SK-N-MC (cell line): ENCODE results near the gene DCHS1.

Experiments
- DNase-seq: peaks from one replicate; pipeline ENCODE4 v3.0.0-alpha.2; 2011; ENCODE audit warnings: low read depth, low spot score
- H3K27ac ChIP-seq: fragments of 200-600 bp; sonication (generic); 2 replicates; pipeline ENCODE4 v1.5.1; 2016; ENCODE audit warnings: mixed run types
- H3K36me3 ChIP-seq: fragments of 200-600 bp; sonication (generic); 2 replicates; pipeline ENCODE4 v1.6.1; 2017; ENCODE audit warnings: antibody characterized with exemption, low read length, mixed read lengths; ENCODE audit not compliant: insufficient read depth
- H3K4me3 ChIP-seq: fragments of 200-600 bp; sonication (generic); 2 replicates; pipeline ENCODE4 v1.5.1; 2016
- H3K9ac ChIP-seq: fragments of 200-600 bp; sonication (generic); 2 replicates; pipeline ENCODE4 v1.8.0; 2017; ENCODE audit warnings: mixed run types, mixed read lengths; ENCODE audit not compliant: insufficient read length
- H3K9me3 ChIP-seq: fragments of 200-600 bp; sonication (generic); 2 replicates; pipeline ENCODE4 v1.6.1; 2017; ENCODE audit warnings: low read depth, mild to moderate bottlenecking, antibody characterized with exemption, low read length, moderate library complexity, mixed read lengths
- EZH2 ChIP-seq: fragments of 200-600 bp; sonication (generic); IDR thresholded peaks from one replicate; pipeline ENCODE4 v1.6.1; 2017; ENCODE audit warnings: antibody characterized with exemption
- FOXP2 ChIP-seq: optimal IDR thresholded peaks from 2 replicates; pipeline ENCODE3; 2011; ENCODE audit warnings: mild to moderate bottlenecking, moderate library complexity; ENCODE audit not compliant: insufficient read depth; ENCODE audit errors: extremely low read length, control extremely low read depth
- POLR2AphosphoS5 ChIP-seq: IDR thresholded peaks from 2 replicates; pipeline ENCODE4 v1.6.1; 2012; ENCODE audit warnings: mild to moderate bottlenecking, low read depth, low read length, borderline replicate concordance

DCHS1 gene

DNA sequence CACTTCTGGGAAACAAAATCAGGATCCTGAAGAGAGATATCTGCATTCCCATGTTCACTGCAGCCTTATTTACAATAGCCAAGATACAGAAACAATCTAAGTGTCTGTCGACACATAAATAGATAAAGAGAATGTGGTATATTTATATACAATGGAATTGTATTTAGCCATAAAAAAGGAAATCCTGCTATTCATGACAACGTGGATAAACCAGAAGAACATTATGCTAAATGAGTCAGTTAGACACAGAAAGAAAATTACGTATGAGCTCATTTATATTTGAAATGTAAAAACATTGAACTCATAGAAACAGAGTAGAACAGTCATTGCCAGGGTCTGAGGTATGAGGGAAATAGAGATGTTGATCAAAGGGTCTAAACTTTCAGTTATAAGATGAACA, 21.4 kb upstream of the DCHS1 start:
- H3K4me3 ChIP-seq, result no peak overlapping the region
- TF ChIP-seq EZH2 (no peak), POLR2AphosphoS5 (no peak), FOXP2 (no peak)
- DNase-seq, result no peak

DNA sequence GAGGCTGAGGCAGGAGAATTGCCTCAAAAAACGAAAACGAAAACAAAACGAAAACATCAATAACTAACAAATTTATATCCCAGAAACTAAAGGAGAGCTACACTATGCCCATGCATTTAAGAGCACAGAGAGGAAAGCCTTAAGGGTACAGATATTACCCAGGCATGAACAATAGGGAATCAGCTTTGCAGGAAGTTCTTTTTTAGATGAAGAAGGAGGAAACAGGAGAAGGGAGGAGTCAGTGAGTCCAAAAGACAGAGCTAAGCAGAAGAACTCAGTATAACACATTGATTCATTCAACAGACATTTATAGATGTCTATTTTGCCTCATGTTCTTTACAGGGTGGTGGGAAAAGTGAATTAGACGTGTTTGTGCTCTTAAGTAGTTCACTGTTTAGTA, 19.3 kb upstream of the DCHS1 start:
- Histone ChIP-seq H3K4me3 (peak overlapping the region; percentile 31), H3K9me3 (peaks cover 5% of the 10 kb centered on the region; the same call in 1 of the 2 replicates), H3K9ac (peak overlapping the region; percentile 49), H3K36me3 (peaks cover 9% of the 10 kb centered on the region), H3K27ac (peak overlapping the region; percentile 79)
- DNase-seq, result peak; percentile 34
- TF ChIP-seq POLR2AphosphoS5 (peak; percentile 26; the same call in 1 of the 2 replicates), EZH2 (no peak)

More for the DNA sequence above, 21.4 kb upstream of the DCHS1 start:
- H3K9me3 ChIP-seq, result peaks cover 5% of the 10 kb centered on the region; the same call in 1 of the 2 replicates
- H3K9ac ChIP-seq, result no peak overlapping the region
- no peak overlapping the region for H3K27ac ChIP-seq
- H3K36me3 ChIP-seq, result peaks cover 29% of the 10 kb centered on the region

DNA sequence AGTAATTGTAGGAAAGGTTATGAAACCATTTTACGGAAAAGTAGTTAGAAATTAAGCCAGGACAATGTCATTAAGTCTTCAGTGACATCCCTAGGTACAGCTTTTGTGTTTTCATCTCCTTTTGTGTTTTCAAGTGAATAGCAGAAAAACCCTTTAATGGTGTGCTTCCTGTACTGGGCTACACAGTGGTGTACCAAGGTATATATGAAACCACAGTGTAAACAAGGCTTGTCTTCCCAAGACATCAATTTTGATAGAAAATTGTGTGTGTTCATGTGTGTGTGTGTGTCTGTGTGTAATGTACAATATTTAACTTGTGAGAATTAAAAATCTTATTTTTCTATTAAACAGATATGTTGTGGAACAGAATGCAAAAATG, 18.6 kb upstream of the DCHS1 start:
- H3K4me3 ChIP-seq, result no peak overlapping the region
- peaks cover 5% of the 10 kb centered on the region; the same call in 1 of the 2 replicates for H3K9me3 ChIP-seq
- no peak overlapping the region for H3K9ac ChIP-seq
- TF ChIP-seq POLR2AphosphoS5, result no peak
- no peak for TF ChIP-seq FOXP2
- TF ChIP-seq EZH2, result no peak
- H3K27ac ChIP-seq, result peak overlapping the region; percentile 79
- no peak for DNase-seq
- peaks cover 4% of the 10 kb centered on the region; the same call in 1 of the 2 replicates for H3K36me3 ChIP-seq

DNA sequence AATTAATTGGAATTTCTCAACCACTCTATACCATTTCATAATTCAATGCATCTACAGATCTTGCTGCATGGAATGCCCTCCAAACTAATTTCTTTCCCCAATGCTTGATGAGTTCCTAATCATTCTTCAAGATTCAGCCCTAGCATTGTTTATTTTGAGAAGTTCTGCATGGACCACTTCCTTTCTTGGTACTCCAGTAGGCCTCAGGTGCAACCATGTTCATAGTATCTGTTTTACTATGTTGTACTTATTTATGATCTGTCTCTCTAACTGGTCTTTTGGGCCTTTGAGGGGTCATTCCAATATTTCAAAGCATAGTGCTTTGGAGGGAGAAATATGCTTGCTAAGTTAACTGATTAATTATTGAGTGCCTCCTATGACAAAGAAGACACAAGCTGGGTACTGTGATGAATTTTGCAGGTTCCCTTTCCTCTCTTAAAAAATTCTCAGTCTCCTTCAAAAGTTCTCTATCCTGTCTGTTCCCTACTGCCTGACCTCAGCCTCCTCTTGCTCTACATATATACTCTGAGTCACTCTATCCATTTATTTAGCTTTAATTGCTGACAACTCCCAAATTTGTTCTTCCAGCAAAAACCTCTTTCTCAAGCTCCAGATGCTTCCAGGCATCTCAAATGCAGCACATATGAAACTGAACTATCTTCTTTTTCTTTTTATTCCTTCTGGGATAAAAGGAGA, 18.1 kb upstream of the DCHS1 start:
- Histone ChIP-seq H3K27ac (peak overlapping the region; percentile 79; the same call in 1 of the 2 replicates), H3K4me3 (no peak overlapping the region), H3K9ac (no peak overlapping the region), H3K9me3 (peaks cover 5% of the 10 kb centered on the region; the same call in 1 of the 2 replicates), H3K36me3 (peaks cover 4% of the 10 kb centered on the region; the same call in 1 of the 2 replicates)
- no peak for DNase-seq
- no peak for TF ChIP-seq POLR2AphosphoS5
- no peak for TF ChIP-seq EZH2
- TF ChIP-seq FOXP2, result no peak

DNA sequence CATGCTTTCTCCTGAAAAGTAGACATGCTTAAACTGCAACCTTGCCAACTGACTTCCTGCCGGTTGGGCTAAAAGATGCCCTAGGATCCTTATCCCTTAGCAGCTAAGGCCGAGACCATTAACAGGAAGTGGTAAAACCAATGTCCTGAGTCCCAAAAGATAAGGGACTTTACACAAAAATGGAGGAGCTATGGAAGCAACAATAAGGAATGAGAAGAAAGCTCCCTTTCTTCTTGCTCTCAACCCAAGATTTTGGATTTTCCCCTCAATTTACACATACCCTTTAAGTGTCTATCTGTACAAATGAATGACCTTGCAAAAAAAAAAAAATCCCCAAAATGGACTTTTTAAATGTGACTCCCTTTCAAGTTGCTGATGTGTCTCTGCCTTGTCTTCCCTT, 16.4 kb upstream of the DCHS1 start:
- TF ChIP-seq EZH2 (no peak), FOXP2 (no peak), POLR2AphosphoS5 (no peak)
- H3K9ac ChIP-seq, result no peak overlapping the region
- H3K27ac ChIP-seq, result no peak overlapping the region
- H3K9me3 ChIP-seq, result peaks cover 5% of the 10 kb centered on the region; the same call in 1 of the 2 replicates
- H3K4me3 ChIP-seq, result no peak overlapping the region
- no peak for DNase-seq
- H3K36me3 ChIP-seq, result 0 out of 2 replicates have a peak, but pooled peaks cover 4% of the 10 kb centered on the region

DNA sequence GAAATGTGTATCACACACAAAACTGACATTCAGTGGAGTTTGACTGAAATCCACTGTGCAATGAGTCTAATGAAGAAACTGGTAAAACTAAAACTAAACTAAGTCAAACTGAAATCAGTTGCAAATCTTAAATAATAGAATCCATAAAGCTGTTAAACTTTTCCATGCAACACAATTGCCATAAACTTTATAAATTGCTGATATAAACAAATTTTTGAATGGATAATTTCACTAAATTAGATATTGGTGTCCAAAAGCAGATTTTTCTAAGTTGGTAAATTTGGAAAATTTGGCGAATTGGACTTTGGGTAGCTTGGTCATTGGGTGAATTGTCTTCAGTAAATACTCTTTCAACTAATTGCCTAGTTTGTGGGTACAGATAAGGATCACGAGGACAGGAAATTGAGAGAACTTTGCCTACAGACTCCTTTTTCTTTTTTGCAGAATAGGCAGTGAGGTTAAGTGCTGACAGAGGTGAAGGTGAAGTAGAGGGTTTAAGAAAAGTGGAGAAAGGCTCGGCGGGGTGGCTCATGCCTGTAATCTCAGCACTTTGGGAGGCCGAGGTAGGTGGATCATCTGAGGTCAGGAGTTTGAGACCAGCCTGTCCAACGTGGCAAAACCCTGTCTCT, 14.7 kb upstream of the DCHS1 start:
- no peak for DNase-seq
- TF ChIP-seq POLR2AphosphoS5 (no peak; the same call in 1 of the 2 replicates), EZH2 (no peak), FOXP2 (no peak)
- Histone ChIP-seq H3K4me3 (no peak overlapping the region), H3K9ac (no peak overlapping the region), H3K27ac (no peak overlapping the region), H3K36me3 (no peaks in the 10 kb centered on the region), H3K9me3 (no peaks in the 10 kb centered on the region)

DNA sequence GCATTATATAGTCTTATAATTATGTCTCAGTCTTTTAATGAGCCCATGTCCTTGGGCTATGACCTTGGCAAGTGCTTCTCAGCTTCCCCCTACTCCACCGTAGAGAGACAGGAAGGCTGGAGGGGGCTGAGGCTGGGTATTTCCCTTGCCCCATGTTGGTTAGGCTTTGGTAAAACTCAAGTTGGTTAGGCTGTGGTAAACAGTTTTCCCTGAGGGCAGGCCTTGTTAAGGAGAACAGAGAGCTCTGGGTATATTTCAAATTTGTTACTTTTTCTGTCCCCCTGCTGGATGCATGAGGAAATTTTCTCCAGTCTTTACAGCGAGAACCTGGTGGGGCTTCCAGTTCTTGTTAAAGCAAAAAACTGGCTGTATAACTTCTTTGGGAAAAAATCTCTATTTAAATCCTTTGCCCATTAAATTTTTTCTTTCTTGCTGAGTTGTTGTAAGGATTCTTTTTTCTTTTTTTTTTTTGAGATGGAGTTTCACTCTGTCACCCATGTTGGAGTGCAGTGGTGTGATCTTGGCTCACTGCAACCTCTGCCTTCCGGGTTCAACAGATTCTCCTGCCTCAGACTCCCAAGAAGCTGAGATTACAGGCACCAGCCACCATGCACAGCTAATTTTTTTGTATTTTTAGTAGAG, 12.2 kb upstream of the DCHS1 start:
- TF ChIP-seq POLR2AphosphoS5 (no peak), EZH2 (no peak), FOXP2 (no peak)
- no peak overlapping the region for H3K27ac ChIP-seq
- no peak overlapping the region for H3K9ac ChIP-seq

More for the DNA sequence above, 12.2 kb upstream of the DCHS1 start:
- Histone ChIP-seq H3K36me3 (no peaks in the 10 kb centered on the region), H3K9me3 (no peaks in the 10 kb centered on the region), H3K4me3 (no peak overlapping the region)
- DNase-seq, result peak; percentile 39
